GM23248 (cell line): ENCODE measurements around the gene COPZ2.

Experiments
- EZH2 ChIP-seq: fragments of 200-600 bp; sonication (generic); IDR thresholded peaks from 2 replicates; pipeline ENCODE4 v1.6.1; 2018; ENCODE audit warnings: antibody characterized with exemption, mild to moderate bottlenecking; ENCODE audit not compliant: insufficient read depth, poor library complexity, severe bottlenecking
- EZH2phosphoT487 ChIP-seq: fragments of 200-600 bp; sonication (generic); IDR thresholded peaks from 2 replicates; pipeline ENCODE4 v1.6.1; 2018; ENCODE audit warnings: antibody characterized with exemption, moderate library complexity, mild to moderate bottlenecking, low read depth; ENCODE audit not compliant: insufficient read depth

DNA sequence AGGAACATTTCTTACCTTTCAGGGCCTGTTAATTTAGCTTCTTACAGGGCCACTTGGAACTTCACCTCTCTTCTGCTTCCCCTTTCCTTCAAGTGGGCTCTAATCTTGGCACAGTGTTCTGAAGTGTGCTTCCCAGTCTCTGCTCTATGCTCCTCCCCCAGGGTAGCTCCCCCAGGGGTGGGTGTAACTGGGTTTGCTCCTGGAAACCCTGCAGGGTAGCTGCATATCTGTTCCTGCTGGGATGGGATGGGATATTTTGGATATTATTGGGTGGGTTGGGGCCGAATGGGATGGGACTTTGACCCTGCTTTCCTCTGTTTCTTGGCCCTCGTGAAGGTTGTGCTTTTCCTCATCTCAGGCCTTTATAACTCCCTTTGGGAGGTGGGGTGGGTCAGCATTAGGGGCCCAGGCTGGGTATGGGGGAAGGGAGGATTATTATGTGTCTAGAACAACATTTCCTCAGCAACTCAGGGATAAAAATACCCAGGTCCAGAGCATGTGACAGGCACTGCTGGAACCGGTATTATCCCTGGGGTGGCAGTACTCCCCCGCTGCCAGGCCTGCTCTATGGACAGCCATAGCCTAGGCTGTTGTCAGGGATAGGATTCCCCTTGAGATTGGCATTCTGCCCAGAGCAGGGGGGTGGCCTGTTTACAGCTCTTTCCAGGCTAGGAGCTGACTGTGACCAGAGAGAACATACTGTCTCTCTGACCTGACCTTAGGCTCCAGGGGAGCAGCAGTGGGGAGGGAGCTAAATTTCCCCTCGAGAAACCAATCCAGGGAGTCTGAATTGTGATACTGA, 15.6 kb upstream of the COPZ2 start:
- TF ChIP-seq EZH2 (no peak), EZH2phosphoT487 (no peak)
